ENCODE data around the gene GPR61. TPM values are rescaled to one million over a fixed set of nuclear protein-coding genes. Genes with fewer than 3 reads are reported as not detected.
A peak's percentile ranks its signal among the peaks of the same experiment; 100 is the strongest.

The GPR61 gene
- total RNA-seq, 2 experiments from 2014 or later: 0.22 TPM; not detected in 1

DNA sequence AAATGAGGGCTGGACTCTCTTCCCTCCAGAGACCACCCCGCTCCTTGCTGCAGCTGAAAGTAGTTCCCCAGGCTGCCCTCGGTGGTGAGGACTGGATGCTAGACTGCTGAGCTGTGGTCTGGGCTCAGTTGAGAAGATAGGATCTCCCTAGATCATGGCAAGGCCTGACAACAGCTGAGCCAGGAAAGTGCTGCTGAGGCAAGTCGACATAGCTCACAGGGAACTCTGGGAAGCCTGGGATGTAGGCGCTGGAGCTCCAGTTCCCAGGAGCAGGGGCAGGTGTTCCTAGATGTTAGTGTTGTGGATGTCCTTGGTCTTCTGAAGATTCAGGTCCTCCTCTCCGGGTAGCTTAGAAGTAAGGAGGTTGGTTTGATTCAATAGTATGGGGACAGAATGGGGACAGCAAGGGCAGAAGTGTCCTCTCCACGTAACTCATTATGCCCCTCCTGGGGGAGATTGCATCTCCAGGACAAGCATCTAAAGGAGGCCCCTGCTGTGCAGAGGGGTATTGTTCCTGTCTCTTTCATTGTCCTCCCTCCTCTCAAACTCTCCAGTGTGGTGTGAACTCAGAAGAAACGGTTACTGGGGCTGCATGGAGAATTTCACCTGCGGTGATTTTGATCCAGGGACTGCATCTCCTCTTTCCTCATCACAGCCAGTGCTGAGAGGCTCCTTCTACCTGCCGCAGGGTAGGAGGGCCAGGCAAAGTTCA is 42.1 kb upstream of the GPR61 start:
- H3K4me3 Mint-ChIP-seq: no peak overlapping the region
- no peaks in the 10 kb centered on the region for H3K9me3 Mint-ChIP-seq
- peaks cover 77% of the 10 kb centered on the region for H3K4me1 Mint-ChIP-seq (ENCODE audit: low read depth)
- POLR2A ChIA-PET: interaction anchor here (0.9 to 6.9 kb wide), 8 partner anchors 9 to 72 kb away, joined by 3 to 48 read pairs (median 8); partner anchors contain the start of genes AMIGO1 and ATXN7L2
- H3K27ac Mint-ChIP-seq: peak overlapping the region; percentile 69
- TF ChIP-seq CTCF (IDR thresholded peaks at IDR 0.05): no peak
- intact Hi-C loops (cut with micrococcal nuclease): no loop called here
- ATAC-seq (no peak), DNase-seq (no peak)
- H3K36me3 Mint-ChIP-seq (ENCODE audit: low read depth): peaks cover 4% of the 10 kb centered on the region
- no peaks in the 10 kb centered on the region for H3K27me3 Mint-ChIP-seq
- CTCF ChIA-PET: interaction anchor here (0.8 to 40.7 kb wide), 14 partner anchors 5 to 234 kb away, joined by 3 to 1390 read pairs (median 12); partner anchors contain the start of genes AMIGO1, ATXN7L2, CYB561D1 and GPR61

- Mint-ChIP-seq H3K27ac (peak overlapping the region; percentile 69), H3K4me3 (no peak overlapping the region), H3K36me3 (ENCODE audit: low read depth) (peaks cover 7% of the 10 kb centered on the region), H3K9me3 (no peaks in the 10 kb centered on the region), H3K4me1 (ENCODE audit: low read depth) (peaks cover 81% of the 10 kb centered on the region), H3K27me3 (no peaks in the 10 kb centered on the region)
- intact Hi-C loops (cut with micrococcal nuclease): no loop called here
- peak; percentile 57 for DNase-seq
- POLR2A ChIA-PET: interaction anchor here (0.6 to 6.9 kb wide), 9 partner anchors 8 to 164 kb away, joined by 3 to 48 read pairs (median 5); partner anchors contain the start of genes AMIGO1, ATXN7L2 and PSMA5
- TF ChIP-seq CTCF (IDR thresholded peaks at IDR 0.05): peak; percentile 71
- CTCF ChIA-PET: interaction anchor here (0.6 to 40.7 kb wide), 19 partner anchors 5 to 1231 kb away, joined by 3 to 1390 read pairs (median 9); partner anchors contain the start of genes AMIGO1, ATXN7L2, CYB561D1 and GPR61
- ATAC-seq: no peak
Measured at GRCh38 chr1:109498161-109498801, 41.4 kb upstream of the GPR61 start.

DNA sequence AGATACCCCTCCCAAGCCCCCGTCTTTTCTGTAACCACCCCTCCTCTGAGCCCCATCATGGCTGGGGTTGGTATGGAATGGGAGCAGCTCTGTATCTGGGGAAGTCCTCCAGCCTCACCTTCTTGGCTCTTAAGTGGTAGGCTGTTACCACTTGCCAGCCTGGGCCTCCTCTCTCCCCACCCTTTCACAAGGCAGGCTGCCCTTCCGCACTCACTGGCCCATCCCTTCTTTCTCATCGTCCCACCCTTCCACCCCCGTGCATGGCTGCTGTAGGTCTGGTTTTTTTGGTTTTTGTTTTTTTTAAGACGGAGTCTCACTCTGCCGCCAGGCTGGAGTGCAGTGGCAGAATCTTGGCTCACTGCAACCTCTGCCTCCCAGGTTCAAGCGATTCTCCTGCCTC is 40.6 kb upstream of the GPR61 start:
- Mint-ChIP-seq H3K4me3 (no peak overlapping the region), H3K9me3 (no peaks in the 10 kb centered on the region), H3K36me3 (ENCODE audit: low read depth) (peaks cover 7% of the 10 kb centered on the region), H3K4me1 (ENCODE audit: low read depth) (peaks cover 80% of the 10 kb centered on the region), H3K27me3 (no peaks in the 10 kb centered on the region), H3K27ac (peak overlapping the region; percentile 79)
- no peak for TF ChIP-seq CTCF (IDR thresholded peaks at IDR 0.05)
- intact Hi-C loops (cut with micrococcal nuclease): no loop called here
- CTCF ChIA-PET: interaction anchor here (0.6 to 40.7 kb wide), 18 partner anchors 6 to 1230 kb away, joined by 3 to 1390 read pairs (median 9); partner anchors contain the start of genes AMIGO1, ATXN7L2, CYB561D1 and GNAI3
- peak; percentile 44 for DNase-seq
- POLR2A ChIA-PET: interaction anchor here (0.6 to 6.9 kb wide), 7 partner anchors 11 to 163 kb away, joined by 3 to 48 read pairs (median 4); partner anchors contain the start of genes AMIGO1, ATXN7L2 and PSMA5
- peak; percentile 13 for ATAC-seq

DNA sequence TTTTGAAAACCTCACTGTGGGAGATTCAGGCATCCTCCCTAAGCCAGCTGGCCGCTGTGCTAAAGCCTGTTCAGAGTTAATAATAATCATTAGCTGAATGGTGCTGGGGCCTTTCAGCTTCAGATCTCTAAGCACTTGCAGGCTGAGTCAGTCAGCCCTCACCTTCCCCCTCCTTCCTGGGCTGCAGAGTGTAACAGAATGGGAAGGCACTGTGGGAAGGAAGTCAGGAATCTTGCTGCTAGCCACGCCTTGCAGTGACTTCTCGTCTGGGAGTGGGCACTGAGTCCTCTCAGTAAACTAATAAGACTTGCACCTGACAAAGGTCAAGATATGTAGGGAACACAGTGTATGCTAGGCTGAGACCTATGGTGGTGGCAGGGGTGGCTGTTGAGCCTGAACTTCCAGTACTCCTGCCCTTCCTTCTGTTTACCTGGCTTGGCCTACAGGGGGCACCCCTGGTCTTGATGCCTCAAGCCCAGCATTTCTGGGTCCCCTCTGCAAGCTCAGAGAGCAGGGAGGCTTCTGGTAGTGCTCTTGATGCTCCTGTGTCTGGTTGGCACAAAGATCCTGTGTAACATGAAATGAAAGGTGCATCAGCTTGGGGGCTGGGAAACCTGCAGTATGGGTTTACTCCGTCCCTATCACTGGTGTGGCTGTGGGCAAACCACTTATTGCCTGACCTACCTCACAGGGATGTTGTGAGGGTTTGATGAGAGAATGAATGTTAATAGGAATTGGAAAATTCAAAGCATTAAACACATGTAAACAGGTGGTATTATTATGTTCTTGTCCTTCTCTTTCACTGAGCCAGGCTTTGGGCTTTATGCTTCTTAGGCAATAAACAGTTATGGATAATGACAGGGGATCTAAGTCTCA is 39.8 kb upstream of the GPR61 start:
- H3K36me3 Mint-ChIP-seq (ENCODE audit: low read depth): peaks cover 7% of the 10 kb centered on the region
- DNase-seq (peak; percentile 77), ATAC-seq (peak; percentile 37)
- ChIA-PET CTCF (interaction anchor here (0.7 to 40.7 kb wide), 13 partner anchors 7 to 101 kb away, joined by 3 to 1390 read pairs (median 12); partner anchors contain the start of genes AMIGO1, ATXN7L2, CYB561D1 and GNAI3), POLR2A (interaction anchor here (0.9 to 6.9 kb wide), 5 partner anchors 10 to 74 kb away, joined by 4 to 48 read pairs (median 5); partner anchors contain the start of genes AMIGO1, ATXN7L2 and PSMA5)
- intact Hi-C loops (cut with micrococcal nuclease): no loop called here
- H3K27me3 Mint-ChIP-seq: no peaks in the 10 kb centered on the region
- no peak overlapping the region for H3K4me3 Mint-ChIP-seq
- H3K27ac Mint-ChIP-seq: peak overlapping the region; percentile 79
- TF ChIP-seq CTCF (IDR thresholded peaks at IDR 0.05): peak; percentile 64
- peaks cover 86% of the 10 kb centered on the region for H3K4me1 Mint-ChIP-seq (ENCODE audit: low read depth)
- no peaks in the 10 kb centered on the region for H3K9me3 Mint-ChIP-seq

Measured in activated CD8-positive, alpha-beta T cell treated with anti-CD3 and anti-CD28 coated beads for 36 hours (primary cell).